ENCODE measurements around the gene DGKB. TPM values are rescaled to one million over a fixed set of nuclear protein-coding genes. Genes with fewer than 3 reads are reported as not detected.

DGKB gene
- total RNA-seq, 1 experiment from 2014 or later = not detected

DNA sequence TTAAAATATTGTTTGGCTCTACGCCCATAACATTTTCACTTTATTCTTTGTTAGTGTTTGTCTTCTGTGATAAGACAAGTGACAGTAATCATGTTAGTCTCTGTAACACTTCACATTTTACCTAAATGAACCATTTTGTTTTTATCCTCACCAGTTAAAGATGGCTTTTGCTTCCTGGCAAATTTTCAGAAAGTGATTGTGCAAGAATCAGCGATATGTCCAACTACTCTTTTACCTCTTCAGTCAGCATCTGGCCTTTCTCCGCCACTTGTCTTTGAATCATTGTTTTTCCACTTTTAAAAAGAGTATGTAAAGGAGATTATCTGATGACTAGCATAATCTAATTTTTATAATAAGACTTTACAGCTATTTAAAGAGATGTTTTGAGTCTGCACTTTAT lies 3.5 kb downstream of the DGKB start:
- ChIA-PET CTCF (no interaction called here), POLR2A (ENCODE audit: low non-redundant PET) (no interaction called here)
- intact Hi-C loops (cut with micrococcal nuclease; ENCODE audit: unreplicated experiment) = no loop called here
- peaks cover 18% of the 10 kb centered on the region for H3K27me3 ChIP-seq (replicated peaks; ENCODE audit: insufficient read depth, low read depth, low read length, poor library complexity)
- H3K36me3 ChIP-seq (ENCODE audit: insufficient read depth, low read length, poor library complexity, severe bottlenecking) = no peaks in the 10 kb centered on the region
- TF ChIP-seq, protein P1, sequence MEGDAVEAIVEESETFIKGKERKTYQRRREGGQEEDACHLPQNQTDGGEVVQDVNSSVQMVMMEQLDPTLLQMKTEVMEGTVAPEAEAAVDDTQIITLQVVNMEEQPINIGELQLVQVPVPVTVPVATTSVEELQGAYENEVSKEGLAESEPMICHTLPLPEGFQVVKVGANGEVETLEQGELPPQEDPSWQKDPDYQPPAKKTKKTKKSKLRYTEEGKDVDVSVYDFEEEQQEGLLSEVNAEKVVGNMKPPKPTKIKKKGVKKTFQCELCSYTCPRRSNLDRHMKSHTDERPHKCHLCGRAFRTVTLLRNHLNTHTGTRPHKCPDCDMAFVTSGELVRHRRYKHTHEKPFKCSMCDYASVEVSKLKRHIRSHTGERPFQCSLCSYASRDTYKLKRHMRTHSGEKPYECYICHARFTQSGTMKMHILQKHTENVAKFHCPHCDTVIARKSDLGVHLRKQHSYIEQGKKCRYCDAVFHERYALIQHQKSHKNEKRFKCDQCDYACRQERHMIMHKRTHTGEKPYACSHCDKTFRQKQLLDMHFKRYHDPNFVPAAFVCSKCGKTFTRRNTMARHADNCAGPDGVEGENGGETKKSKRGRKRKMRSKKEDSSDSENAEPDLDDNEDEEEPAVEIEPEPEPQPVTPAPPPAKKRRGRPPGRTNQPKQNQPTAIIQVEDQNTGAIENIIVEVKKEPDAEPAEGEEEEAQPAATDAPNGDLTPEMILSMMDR (conservative IDR thresholded peaks at IDR 0.05; ENCODE audit: low read depth, low read length) = no peak
- no peak for TF ChIP-seq EZH2 (IDR thresholded peaks at IDR 0.05; ENCODE audit: borderline replicate concordance, low read depth, low read length, poor library complexity, severe bottlenecking)
- H3K27ac ChIP-seq (ENCODE audit: low read depth, low read length, poor library complexity, severe bottlenecking) = no peak overlapping the region
- no peaks in the 10 kb centered on the region for H3K9me3 ChIP-seq (ENCODE audit: low read depth, low read length, poor library complexity, severe bottlenecking)
- peak; percentile 47 for DNase-seq (ENCODE audit: low spot score)
- no peak overlapping the region for H3K4me3 ChIP-seq (ENCODE audit: low read depth, low read length, poor library complexity, severe bottlenecking)
- BruUV-seq (replicated peaks) = no TSS peak
- peaks cover 4% of the 10 kb centered on the region for H3K4me1 ChIP-seq (ENCODE audit: insufficient read depth, low read length, poor library complexity, severe bottlenecking)

DNA sequence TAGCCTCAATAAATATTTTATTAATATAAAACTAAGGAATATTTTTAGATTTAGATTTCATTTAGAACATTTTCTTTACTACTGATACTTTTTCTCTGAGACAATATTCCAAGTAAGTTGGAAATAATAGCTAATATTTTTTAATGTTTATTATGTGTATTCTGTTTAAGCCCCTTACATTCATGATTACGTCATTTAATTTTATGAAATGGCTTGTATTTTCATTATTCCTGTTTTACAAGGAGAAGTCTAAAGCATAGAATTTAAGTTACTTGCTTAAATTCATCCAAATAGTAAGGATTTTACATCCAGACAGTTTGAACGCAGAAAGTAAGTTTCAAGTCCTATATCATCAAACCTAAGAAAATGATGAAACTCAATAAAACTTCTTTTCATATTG lies 6.1 kb downstream of the DGKB start:
- Histone ChIP-seq H3K27me3 (replicated peaks; ENCODE audit: insufficient read depth, low read depth, low read length, poor library complexity) (no peaks in the 10 kb centered on the region), H3K4me3 (ENCODE audit: low read depth, low read length, poor library complexity, severe bottlenecking) (no peak overlapping the region), H3K9me3 (ENCODE audit: low read depth, low read length, poor library complexity, severe bottlenecking) (no peaks in the 10 kb centered on the region), H3K27ac (ENCODE audit: low read depth, low read length, poor library complexity, severe bottlenecking) (no peak overlapping the region), H3K4me1 (ENCODE audit: insufficient read depth, low read length, poor library complexity, severe bottlenecking) (peaks cover 4% of the 10 kb centered on the region), H3K36me3 (ENCODE audit: insufficient read depth, low read length, poor library complexity, severe bottlenecking) (no peaks in the 10 kb centered on the region)
- TF ChIP-seq, protein P1 (conservative IDR thresholded peaks at IDR 0.05; ENCODE audit: low read depth, low read length) = no peak
- TF ChIP-seq EZH2 (IDR thresholded peaks at IDR 0.05; ENCODE audit: borderline replicate concordance, low read depth, low read length, poor library complexity, severe bottlenecking) = no peak
- no peak for DNase-seq (ENCODE audit: low spot score)
- intact Hi-C loops (cut with micrococcal nuclease; ENCODE audit: unreplicated experiment) = no loop called here
- CTCF ChIA-PET = no interaction called here
- POLR2A ChIA-PET (ENCODE audit: low non-redundant PET) = no interaction called here
- no TSS peak for BruUV-seq (replicated peaks)

DNA sequence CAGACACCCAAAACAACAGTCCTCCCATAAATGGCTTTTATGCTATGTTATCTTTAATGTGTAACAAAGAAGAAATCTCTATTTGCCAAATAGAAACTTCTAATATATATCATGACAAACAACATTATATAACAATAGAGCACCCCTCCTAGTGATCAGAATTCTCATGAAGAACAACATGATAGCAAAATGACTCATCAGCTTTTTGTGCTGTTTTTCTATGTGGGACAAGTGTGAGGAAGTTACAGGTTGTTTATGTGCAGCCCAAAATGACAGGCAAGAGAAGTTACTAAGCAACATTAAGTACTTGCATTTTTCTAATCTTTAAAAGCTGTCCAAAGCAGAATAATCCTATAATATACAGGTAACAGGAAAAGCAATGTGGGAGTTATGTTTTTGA lies 7.7 kb downstream of the DGKB start:
- ChIA-PET POLR2A (ENCODE audit: low non-redundant PET) (no interaction called here), CTCF (no interaction called here)
- Histone ChIP-seq H3K4me3 (ENCODE audit: low read depth, low read length, poor library complexity, severe bottlenecking) (no peak overlapping the region), H3K4me1 (ENCODE audit: insufficient read depth, low read length, poor library complexity, severe bottlenecking) (peaks cover 4% of the 10 kb centered on the region), H3K27me3 (replicated peaks; ENCODE audit: insufficient read depth, low read depth, low read length, poor library complexity) (no peaks in the 10 kb centered on the region), H3K36me3 (ENCODE audit: insufficient read depth, low read length, poor library complexity, severe bottlenecking) (no peaks in the 10 kb centered on the region), H3K9me3 (ENCODE audit: low read depth, low read length, poor library complexity, severe bottlenecking) (no peaks in the 10 kb centered on the region), H3K27ac (ENCODE audit: low read depth, low read length, poor library complexity, severe bottlenecking) (no peak overlapping the region)
- no peak for DNase-seq (ENCODE audit: low spot score)
- BruUV-seq (replicated peaks) = no TSS peak
- intact Hi-C loops (cut with micrococcal nuclease; ENCODE audit: unreplicated experiment) = no loop called here
- no peak for TF ChIP-seq EZH2 (IDR thresholded peaks at IDR 0.05; ENCODE audit: borderline replicate concordance, low read depth, low read length, poor library complexity, severe bottlenecking)
- TF ChIP-seq, protein P1 (conservative IDR thresholded peaks at IDR 0.05; ENCODE audit: low read depth, low read length) = no peak
